Kidney (tissue), 14 donors: ENCODE data around the gene RAMP2. TPM values are rescaled to one million over a fixed set of nuclear protein-coding genes. Genes with fewer than 3 reads are reported as not detected.

ENCODE experiments used
- DNase-seq, 5 donors: peaks; one replicate each; pipeline ENCODE4 v3.0.0-alpha.2; 2013 to 2020
- FAIRE-seq: peaks from 2 replicates; lab custom pipeline; 2012; peaks lifted over from hg19 to GRCh38; lab: Jason Lieb, UNC
- H3K27ac ChIP-seq, 2 donors: one replicate each; pipeline ENCODE4 v1.7.0; 2013; ENCODE audit warnings: low read depth in 2 of 2, low read length in 2 of 2, inconsistent platforms in 1 of 2
- H3K27me3 ChIP-seq: one replicate; pipeline ENCODE4 v1.7.1; 2013; ENCODE audit warnings: low read length, inconsistent platforms; ENCODE audit not compliant: control insufficient read depth, insufficient read depth
- H3K36me3 ChIP-seq, 3 donors: one replicate each; pipeline versions ENCODE4 v1.7.0 to v1.7.1; 2013; ENCODE audit warnings: low read length in 3 of 3, control low read depth in 1 of 3, inconsistent platforms in 1 of 3; ENCODE audit not compliant: insufficient read depth in 3 of 3, control insufficient read depth in 2 of 3
- H3K4me1 ChIP-seq, 3 donors: one replicate each; pipeline versions ENCODE4 v1.7.0 to v1.7.1; 2013; ENCODE audit warnings: low read length in 3 of 3, inconsistent platforms in 1 of 3, low read depth in 1 of 3; ENCODE audit not compliant: control insufficient read depth in 2 of 3, insufficient read depth in 2 of 3
- H3K4me3 ChIP-seq, 3 donors: one replicate each; pipeline versions ENCODE4 v1.7.0 to v1.8.1; 2013; ENCODE audit warnings: low read length in 3 of 3, control low read depth in 1 of 3, inconsistent platforms in 1 of 3
- H3K9ac ChIP-seq, 3 donors: one replicate each; pipeline versions ENCODE4 v1.7.0 to v1.7.1; 2013; ENCODE audit warnings: low read length in 3 of 3, control low read depth in 1 of 3, inconsistent platforms in 1 of 3
- H3K9me3 ChIP-seq, 3 donors: one replicate each; pipeline versions ENCODE4 v1.7.0 to v1.7.1; 2013; ENCODE audit warnings: low read length in 3 of 3, control low read depth in 1 of 3, inconsistent platforms in 1 of 3; ENCODE audit not compliant: control insufficient read depth in 2 of 3, insufficient read depth in 1 of 3
- CTCF ChIP-seq: IDR thresholded peaks from 3 replicates; pipeline ENCODE4 v1.5.1; 2012; ENCODE audit warnings: mild to moderate bottlenecking, moderate library complexity, borderline replicate concordance; ENCODE audit not compliant: insufficient read depth; ENCODE audit errors: extremely low read depth
- intact Hi-C: fragments of 100-400 bp; cut with DNase I; formaldehyde crosslinking; loops from one replicate; pipeline ENCODE4 v1.11.1; 2022
- polyA plus RNA-seq: library from polyadenylated mRNA; stranded (reverse); fragments of 350-450 nt; fragmentation: Illumina TruSeq; extraction: RNeasy Lipid Tissue Mini Kit (QIAGEN cat#74804); gene quantifications from one replicate; pipeline ENCODE4 v1.2.3, GENCODE V29; 2014; ENCODE audit warnings: low read depth, low replicate concordance; ENCODE audit not compliant: insufficient read depth
- total RNA-seq: library from RNA; stranded (reverse); fragmentation: NEBNext Ultra II Directional; extraction: Animal tissue kit (Norgen Biotek cat#: 25700); gene quantifications from one replicate; pipeline ENCODE4 v1.2.1, GENCODE V29; 2021
- donor health status: control.
- donor health status: control.
- donor health status: control.
- donor health status: control.
- donor health status: control.
- donor health status: DM: yes; HTN: yes; CAD: no.
- donor health status: Normal renal cell carcinoma (clear cell type).

RAMP2 gene
- total and polyA plus RNA-seq, 2 donors from 2014 or later, result 55.7 to 134 TPM

GRCh38 chr17:42806249-42806648 is 45.2 kb downstream of the RAMP2 start:
- no peaks in the 10 kb centered on the region for H3K27me3 ChIP-seq
- no peak for DNase-seq
- H3K9ac ChIP-seq, result no peak overlapping the region
- H3K27ac ChIP-seq, result peak overlapping the region; percentile 66 to 70
- H3K36me3 ChIP-seq, result peaks cover 0 to 7% (median 6%) of the 10 kb centered on the region in 3 donors
- H3K4me1 ChIP-seq, result peaks cover 2 to 5% (median 3%) of the 10 kb centered on the region in 3 donors
- FAIRE-seq, result no peak
- no peak for TF ChIP-seq CTCF
- no peaks in the 10 kb centered on the region for H3K9me3 ChIP-seq
- no peak overlapping the region for H3K4me3 ChIP-seq
- intact Hi-C loops, result no loop called here

GRCh38 chr17:42809250-42809649 is 48.2 kb downstream of the RAMP2 start:
- Histone ChIP-seq H3K4me1 (peaks cover 2 to 5% (median 3%) of the 10 kb centered on the region in 3 donors), H3K27me3 (no peaks in the 10 kb centered on the region), H3K9ac (no peak overlapping the region), H3K4me3 (no peak overlapping the region), H3K36me3 (peaks cover 0 to 23% (median 16%) of the 10 kb centered on the region in 3 donors), H3K27ac (peak overlapping the region in 1 of 2 donors; percentile 30), H3K9me3 (no peaks in the 10 kb centered on the region)
- DNase-seq, result no peak
- TF ChIP-seq CTCF, result no peak
- intact Hi-C loops, result no loop called here
- no peak for FAIRE-seq

Other genes with a start within 250 kb of the RAMP2 start
- 37.5 TPM for gene NAGLU, start 225.0 kb upstream of the RAMP2 start, total RNA-seq
- 52.7 TPM for gene NAGLU, start 225.0 kb upstream of the RAMP2 start, polyA plus RNA-seq
- gene HSD17B1, start 208.3 kb upstream of the RAMP2 start, total RNA-seq, result 0.31 TPM
- gene HSD17B1, start 208.3 kb upstream of the RAMP2 start, polyA plus RNA-seq, result 3.3 TPM
- 71.9 TPM for gene COASY, start 199.1 kb upstream of the RAMP2 start, total RNA-seq
- gene COASY, start 199.1 kb upstream of the RAMP2 start, polyA plus RNA-seq, result 145 TPM
- 38.7 TPM for gene MLX, start 194.1 kb upstream of the RAMP2 start, total RNA-seq
- gene MLX, start 194.1 kb upstream of the RAMP2 start, polyA plus RNA-seq, result 41.0 TPM
- gene PSMC3IP, start 183.5 kb upstream of the RAMP2 start, total RNA-seq, result 5.8 TPM
- gene PSMC3IP, start 183.5 kb upstream of the RAMP2 start, polyA plus RNA-seq, result 3.6 TPM
- 69.5 TPM for gene RETREG3, start 151.9 kb upstream of the RAMP2 start, total RNA-seq
- gene RETREG3, start 151.9 kb upstream of the RAMP2 start, polyA plus RNA-seq, result 22.6 TPM
- gene TUBG1, start 151.5 kb upstream of the RAMP2 start, total RNA-seq, result 33.7 TPM
- gene TUBG1, start 151.5 kb upstream of the RAMP2 start, polyA plus RNA-seq, result 61.9 TPM
- 19.9 TPM for gene TUBG2, start 101.9 kb upstream of the RAMP2 start, total RNA-seq
- 39.9 TPM for gene TUBG2, start 101.9 kb upstream of the RAMP2 start, polyA plus RNA-seq
- 21.2 TPM for gene PLEKHH3, start 84.2 kb upstream of the RAMP2 start, total RNA-seq
- gene PLEKHH3, start 84.2 kb upstream of the RAMP2 start, polyA plus RNA-seq, result 23.2 TPM
- gene CCR10, start 79.4 kb upstream of the RAMP2 start, total RNA-seq, result 1.4 TPM
- gene CCR10, start 79.4 kb upstream of the RAMP2 start, polyA plus RNA-seq, result 1.7 TPM
- gene CNTNAP1, start 78.7 kb upstream of the RAMP2 start, total RNA-seq, result 9.1 TPM
- gene CNTNAP1, start 78.7 kb upstream of the RAMP2 start, polyA plus RNA-seq, result 1.4 TPM
- gene EZH1, start 16.2 kb upstream of the RAMP2 start, total RNA-seq, result 59.2 TPM
- gene EZH1, start 16.2 kb upstream of the RAMP2 start, polyA plus RNA-seq, result 20.8 TPM
- 85.2 TPM for gene VPS25, start 12.2 kb downstream of the RAMP2 start, total RNA-seq
- gene VPS25, start 12.2 kb downstream of the RAMP2 start, polyA plus RNA-seq, result 112 TPM
- 14.9 TPM for gene WNK4, start 19.4 kb downstream of the RAMP2 start, total RNA-seq
- gene WNK4, start 19.4 kb downstream of the RAMP2 start, polyA plus RNA-seq, result 26.4 TPM
- gene COA3, start 37.5 kb downstream of the RAMP2 start, total RNA-seq, result 144 TPM
- 656 TPM for gene COA3, start 37.5 kb downstream of the RAMP2 start, polyA plus RNA-seq
- 0.60 TPM for gene CNTD1, start 37.6 kb downstream of the RAMP2 start, total RNA-seq
- 0.95 TPM for gene CNTD1, start 37.6 kb downstream of the RAMP2 start, polyA plus RNA-seq
- 95.1 TPM for gene BECN1, start 63.1 kb downstream of the RAMP2 start, total RNA-seq
- 65.9 TPM for gene BECN1, start 63.1 kb downstream of the RAMP2 start, polyA plus RNA-seq
- 115 TPM for gene PSME3, start 72.2 kb downstream of the RAMP2 start, total RNA-seq
- 60.3 TPM for gene PSME3, start 72.2 kb downstream of the RAMP2 start, polyA plus RNA-seq
- 1.2 TPM for gene AOC2, start 83.4 kb downstream of the RAMP2 start, total RNA-seq
- 0.58 TPM for gene AOC2, start 83.4 kb downstream of the RAMP2 start, polyA plus RNA-seq
- 40.6 TPM for gene AOC3, start 90.0 kb downstream of the RAMP2 start, total RNA-seq
- 15.1 TPM for gene AOC3, start 90.0 kb downstream of the RAMP2 start, polyA plus RNA-seq
- 0.16 TPM for gene G6PC1, start 139.6 kb downstream of the RAMP2 start, total RNA-seq
- 10.5 TPM for gene G6PC1, start 139.6 kb downstream of the RAMP2 start, polyA plus RNA-seq
- gene AARSD1, start 203.2 kb downstream of the RAMP2 start, total RNA-seq, result 35.8 TPM
- 45.6 TPM for gene AARSD1, start 203.2 kb downstream of the RAMP2 start, polyA plus RNA-seq
- gene PTGES3L, start 218.9 kb downstream of the RAMP2 start, total RNA-seq, result 0.85 TPM
- 1.2 TPM for gene PTGES3L, start 218.9 kb downstream of the RAMP2 start, polyA plus RNA-seq
- 19.5 TPM for gene RUNDC1, start 219.3 kb downstream of the RAMP2 start, total RNA-seq
- 10.1 TPM for gene RUNDC1, start 219.3 kb downstream of the RAMP2 start, polyA plus RNA-seq
- 759 TPM for gene RPL27, start 237.2 kb downstream of the RAMP2 start, total RNA-seq
- gene RPL27, start 237.2 kb downstream of the RAMP2 start, polyA plus RNA-seq, result 1,823 TPM
- gene IFI35, start 245.6 kb downstream of the RAMP2 start, total RNA-seq, result 41.4 TPM
- 58.6 TPM for gene IFI35, start 245.6 kb downstream of the RAMP2 start, polyA plus RNA-seq